GM19239 (cell line): ENCODE measurements around the gene SMIM41.
A peak's percentile ranks its signal among the peaks of the same experiment; 100 is the strongest.

Source experiments
- DNase-seq: peaks from one replicate; pipeline ENCODE4 v3.0.0; 2011; ENCODE audit warnings: low spot score; ENCODE audit not compliant: insufficient read length
- FAIRE-seq: peaks from 2 replicates; lab custom pipeline; 2011; peaks lifted over from hg19 to GRCh38; lab: Jason Lieb, UNC

Gene SMIM41

DNA sequence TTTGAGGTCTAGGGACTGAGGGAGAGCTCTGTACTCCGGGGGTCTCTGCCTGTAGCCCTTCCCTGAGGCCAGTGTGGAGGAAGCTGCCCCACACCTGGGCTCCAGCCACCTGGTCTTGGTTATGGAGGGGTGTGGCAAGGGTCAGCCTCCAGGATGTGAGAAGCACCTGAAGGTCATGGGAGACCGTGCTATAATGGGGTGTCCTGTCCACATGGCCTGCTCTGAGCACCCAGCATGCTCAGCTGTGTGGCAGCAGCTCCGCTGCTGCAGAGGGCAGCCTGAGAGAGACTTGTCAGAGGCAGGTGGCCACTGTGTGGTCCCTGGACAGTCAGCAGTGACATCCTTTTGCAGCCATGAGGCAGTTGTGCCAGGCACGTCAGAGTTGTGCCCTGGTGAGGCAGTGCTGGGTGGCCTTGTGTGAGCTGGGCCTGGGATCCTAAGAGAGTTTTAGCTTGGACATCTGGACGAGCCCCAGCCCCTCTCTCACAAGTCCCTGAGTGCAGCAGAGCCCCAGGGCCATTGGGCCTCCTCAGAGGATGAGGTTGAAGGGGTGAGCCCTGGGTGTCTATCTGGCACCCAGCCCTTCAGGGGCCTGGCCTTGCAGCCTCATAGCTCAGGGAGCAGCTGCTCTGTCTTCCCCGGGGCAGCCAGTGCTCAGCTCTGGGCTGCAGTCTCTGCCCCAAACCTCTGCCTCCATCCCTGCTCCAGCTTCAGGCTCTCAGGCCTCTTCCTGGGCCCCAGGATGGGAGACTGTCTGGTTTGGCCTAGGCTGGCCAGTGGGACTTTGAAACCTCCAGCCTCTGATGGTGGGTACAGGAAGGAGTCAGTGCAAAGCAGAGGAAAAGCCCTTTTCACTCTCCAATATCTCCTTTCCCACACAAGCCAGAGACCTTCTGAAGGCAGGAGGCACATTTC is 17.1 kb upstream of the SMIM41 start:
- DNase-seq (no peak), FAIRE-seq (no peak)

- no peak for FAIRE-seq
- no peak for DNase-seq
These were observed 16.2 kb upstream of the SMIM41 start for GRCh38 chr12:52063082-52063924.

DNA sequence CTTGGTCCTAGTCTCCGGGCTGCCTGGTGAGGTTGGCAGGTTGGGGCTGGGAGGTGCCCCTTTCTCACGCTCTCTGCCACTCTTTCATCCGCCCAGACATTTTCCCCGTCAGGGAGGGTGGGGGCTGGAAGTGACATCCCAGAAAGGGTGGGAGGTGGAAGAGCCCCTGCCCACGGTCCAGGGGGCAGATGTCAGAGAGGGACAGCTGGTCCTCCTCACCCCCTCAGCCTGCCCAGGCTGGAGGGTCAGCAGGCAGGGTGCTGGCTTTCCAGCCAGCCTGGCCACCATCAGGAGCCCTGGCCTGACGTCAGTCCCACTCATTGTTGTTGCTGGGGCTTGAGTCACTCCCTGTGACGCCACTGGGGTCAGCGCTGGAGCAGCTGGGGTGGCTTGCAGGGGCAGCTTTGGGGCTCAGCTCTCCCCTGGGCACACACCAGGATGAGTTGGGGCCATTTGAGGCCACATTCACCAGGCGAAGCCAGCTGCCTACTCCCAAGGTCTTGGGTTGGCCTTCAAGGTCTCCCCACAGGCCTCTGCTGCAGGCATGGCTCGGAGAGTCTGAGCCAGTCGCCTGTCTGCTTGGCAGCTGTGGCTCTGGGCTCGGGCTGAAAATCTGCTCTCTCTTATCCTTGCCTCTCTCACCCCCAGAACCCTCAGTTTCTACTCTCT is 15.4 kb upstream of the SMIM41 start:
- DNase-seq (no peak), FAIRE-seq (no peak)

DNA sequence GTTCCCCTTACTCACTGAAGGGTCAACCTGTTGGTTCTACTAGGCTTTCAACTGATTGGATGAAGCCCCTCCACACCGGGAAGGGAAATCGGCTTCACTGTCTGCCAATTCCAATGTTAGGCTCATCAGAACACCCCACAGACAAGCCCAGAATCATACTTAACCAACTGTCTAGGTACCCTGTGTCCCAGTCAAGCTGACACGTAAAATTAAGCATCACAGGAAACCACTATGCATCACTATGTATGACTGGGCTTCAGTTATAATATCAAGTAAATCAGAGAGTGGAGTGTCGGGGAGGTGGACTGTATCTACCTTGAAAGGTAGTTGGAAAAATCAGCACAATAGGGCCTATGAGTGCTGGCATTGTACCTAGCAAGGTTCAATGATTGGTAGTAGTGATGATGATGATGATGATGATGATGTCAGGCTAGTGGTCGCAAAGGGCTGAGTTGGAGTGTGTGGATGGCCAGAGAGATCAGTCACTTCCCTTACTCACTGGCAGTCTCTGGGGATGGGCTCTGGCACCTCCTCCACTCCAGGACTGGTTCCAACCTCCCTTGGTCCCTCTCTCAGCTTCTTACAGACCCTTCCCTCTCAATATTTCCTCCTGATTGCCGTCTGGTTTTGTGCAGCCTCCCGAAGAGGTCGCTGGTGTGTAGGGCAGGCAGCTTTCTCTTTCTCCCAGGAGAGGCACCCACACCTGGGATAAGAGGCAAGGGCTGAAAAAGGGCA is 13.0 kb upstream of the SMIM41 start:
- DNase-seq (no peak), FAIRE-seq (no peak)

- FAIRE-seq (no peak), DNase-seq (no peak)
These were observed 12.5 kb upstream of the SMIM41 start for GRCh38 chr12:52067081-52067374.

GRCh38 chr12:52069327-52070184 is 9.9 kb upstream of the SMIM41 start, which contains the start of gene ATG101:
Gene ATG101 (plus strand): TSS chr12:52069978. CDS start chr12:52073651, 3,673 bp downstream.
- peak; percentile 96 for DNase-seq
- FAIRE-seq: peak; percentile 96

GRCh38 chr12:52070185-52070925 is 9.1 kb upstream of the SMIM41 start:
- FAIRE-seq (no peak), DNase-seq (no peak)

GRCh38 chr12:52073531-52074381 is 5.7 kb upstream of the SMIM41 start:
- DNase-seq (peak; percentile 65), FAIRE-seq (peak; percentile 55)

DNA sequence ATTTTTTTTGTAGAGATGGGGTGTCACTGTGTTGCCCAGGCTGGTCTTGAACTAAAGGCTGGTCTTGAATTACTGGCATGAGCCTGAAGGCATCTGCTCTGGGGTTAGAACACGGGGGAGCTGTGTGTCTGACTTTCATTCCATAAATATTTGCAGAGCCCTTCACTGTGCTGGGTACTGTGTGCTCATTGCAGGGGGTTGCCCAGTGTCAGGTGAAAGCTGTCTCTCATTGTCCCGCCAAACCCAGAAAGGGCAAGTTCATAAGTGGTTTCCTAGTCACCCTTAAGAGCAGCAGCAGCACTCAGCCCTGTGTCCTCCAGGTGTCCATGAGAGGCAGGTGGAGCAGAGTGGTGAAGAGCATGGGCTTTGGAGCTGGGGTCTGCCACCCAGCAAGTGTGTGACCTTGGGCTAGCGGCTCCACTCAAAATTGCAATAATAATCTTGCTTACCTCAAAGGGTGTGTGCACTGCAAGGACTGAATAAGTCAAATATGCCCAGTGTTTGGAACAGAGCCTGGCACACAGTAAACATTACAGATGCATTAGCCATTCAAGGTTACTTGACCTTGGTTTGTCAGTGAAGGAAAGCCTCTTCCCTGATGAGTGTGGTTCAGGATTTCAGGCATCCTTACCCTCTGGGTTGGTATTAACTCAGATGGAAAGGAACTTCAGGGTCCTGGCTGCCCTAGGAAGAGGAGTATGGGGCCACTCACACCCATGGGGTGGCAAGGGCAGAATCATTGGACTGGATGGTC is 4.4 kb upstream of the SMIM41 start:
- FAIRE-seq (no peak), DNase-seq (no peak)

- DNase-seq: no peak
- no peak for FAIRE-seq
These were observed 2.7 kb upstream of the SMIM41 start for GRCh38 chr12:52076811-52077210.

DNA sequence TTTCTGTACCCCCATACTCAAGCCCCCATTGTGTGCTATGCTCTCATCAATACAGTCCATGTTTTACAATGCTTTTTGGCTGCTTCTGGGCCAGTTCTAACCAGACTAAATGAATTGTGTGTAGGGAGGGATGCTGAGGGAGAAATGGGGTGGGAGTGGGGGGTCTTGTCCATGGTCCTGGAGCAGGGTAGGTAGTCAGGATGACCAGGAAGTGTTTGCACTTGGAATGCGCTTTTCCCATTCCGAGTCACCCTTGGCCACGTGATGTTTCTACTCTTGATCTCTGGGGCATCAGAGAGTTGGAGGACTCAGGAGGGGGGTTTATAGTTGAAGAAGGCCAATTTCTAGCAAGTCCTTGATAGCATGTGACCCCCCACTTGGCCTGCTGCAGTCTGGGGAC is 1.2 kb upstream of the SMIM41 start:
- FAIRE-seq (no peak), DNase-seq (no peak)

- no peak for DNase-seq
- FAIRE-seq: peak; percentile 18
These were observed 1.1 kb downstream of the SMIM41 start for GRCh38 chr12:52080403-52081251.

DNA sequence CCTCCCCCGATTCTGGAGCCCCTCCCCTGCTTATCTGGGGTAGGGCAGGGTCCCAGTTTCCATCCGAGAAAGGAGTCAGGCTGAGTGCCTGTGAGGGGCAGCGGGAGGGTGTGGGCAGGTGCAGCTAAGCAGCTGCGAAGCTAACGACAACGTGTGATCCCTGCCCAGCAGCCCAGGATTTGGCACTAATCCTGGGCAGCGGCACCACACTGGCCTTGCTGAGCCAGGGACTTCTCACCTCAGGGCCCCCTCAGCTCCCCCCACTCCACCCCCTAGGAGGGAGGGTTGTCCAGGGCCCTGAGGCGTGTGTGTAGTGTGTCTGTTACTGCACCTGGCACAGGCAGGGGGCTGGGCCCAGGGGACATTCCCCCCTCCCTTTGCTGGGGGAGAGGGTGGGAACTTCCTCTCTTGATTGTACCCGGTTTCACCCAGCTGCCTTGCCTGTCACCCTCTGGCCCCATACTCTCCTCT is 1.8 kb downstream of the SMIM41 start:
- DNase-seq (peak; percentile 87), FAIRE-seq (peak; percentile 83)

DNA sequence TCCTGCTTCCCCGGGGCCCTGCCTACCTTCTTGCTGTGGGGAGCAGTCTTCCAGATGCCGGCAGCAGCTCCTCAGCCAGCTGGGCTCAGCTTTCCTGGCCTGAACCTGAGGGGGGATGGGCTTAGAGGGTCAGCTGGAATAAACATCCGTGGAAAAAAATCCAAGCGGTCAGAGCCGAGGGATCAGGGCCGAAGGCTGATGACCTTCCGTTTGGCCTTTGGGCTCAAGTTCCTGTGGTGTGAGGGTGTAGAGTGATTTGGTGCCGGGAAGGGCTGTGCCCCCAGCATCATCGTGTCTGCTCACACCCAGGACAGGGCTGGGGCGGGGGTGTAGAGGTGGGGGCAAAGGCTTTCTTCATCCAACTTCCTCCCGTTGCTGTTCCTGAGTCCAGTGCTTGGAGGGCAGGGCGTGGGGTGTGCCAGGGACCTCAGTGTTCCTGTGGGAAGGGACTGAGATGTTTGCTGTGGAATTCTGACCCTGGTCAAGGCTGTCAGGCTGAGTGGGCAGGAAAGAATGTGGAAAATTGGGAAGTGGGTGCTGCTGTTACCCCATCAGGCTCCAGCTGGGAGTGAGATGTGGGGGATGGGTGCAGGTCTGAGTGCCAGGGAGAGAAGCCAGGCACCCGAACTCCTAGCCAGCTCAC is 2.6 kb downstream of the SMIM41 start:
- DNase-seq (no peak), FAIRE-seq (no peak)

DNA sequence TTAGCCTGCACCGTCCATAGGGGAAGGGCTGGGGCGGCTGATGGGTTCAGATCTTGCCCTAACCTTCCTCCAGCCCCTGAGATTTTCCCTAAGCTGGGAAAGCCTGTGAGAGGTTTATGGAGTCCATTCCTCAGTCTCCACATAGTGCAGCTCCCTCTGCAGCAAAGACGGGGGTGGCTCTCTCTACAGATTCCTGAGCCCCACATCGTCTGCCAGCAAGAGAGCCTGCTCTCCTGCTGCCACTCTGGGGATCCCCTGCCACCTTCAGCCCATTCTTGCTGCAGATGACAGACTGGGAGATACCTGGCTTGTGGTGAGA is 3.1 kb downstream of the SMIM41 start:
- FAIRE-seq (no peak), DNase-seq (no peak)
